Skeletal muscle tissue (tissue), 4 donors: Measurements from ENCODE around the gene C1orf53. TPM values are rescaled to one million over a fixed set of nuclear protein-coding genes. Genes with fewer than 3 reads are reported as not detected.
"Not testable (repeated sequence)": the region's sequence is repeated elsewhere in the genome, so short reads cannot be mapped to it uniquely, and the experiment has no call there.

ENCODE experiments used
- H3K27ac ChIP-seq: one replicate; pipeline ENCODE4 v1.7.0; 2013; ENCODE audit warnings: mild to moderate bottlenecking, low read depth, low read length, inconsistent platforms
- H3K27me3 ChIP-seq, 3 donors: one replicate each; pipeline ENCODE4 v1.7.0; 2013; ENCODE audit warnings: low read length in 3 of 3; ENCODE audit not compliant: control insufficient read depth in 3 of 3, insufficient read depth in 3 of 3
- H3K36me3 ChIP-seq, 3 donors: one replicate each; pipeline ENCODE4 v1.7.0; 2013; ENCODE audit warnings: low read length in 3 of 3; ENCODE audit not compliant: control insufficient read depth in 3 of 3, insufficient read depth in 3 of 3
- H3K4me1 ChIP-seq, 3 donors: one replicate each; pipeline ENCODE4 v1.7.0; 2013; ENCODE audit warnings: low read length in 3 of 3, mild to moderate bottlenecking in 3 of 3; ENCODE audit not compliant: control insufficient read depth in 3 of 3, insufficient read depth in 3 of 3
- H3K4me3 ChIP-seq, 3 donors: one replicate each; pipeline ENCODE4 v1.7.0; 2013; ENCODE audit warnings: low read length in 3 of 3
- H3K9ac ChIP-seq, 3 donors: one replicate each; pipeline ENCODE4 v1.7.0; 2013; ENCODE audit warnings: low read length in 3 of 3, mild to moderate bottlenecking in 3 of 3, moderate library complexity in 2 of 3, low read depth in 1 of 3
- H3K9me3 ChIP-seq, 3 donors: one replicate each; pipeline ENCODE4 v1.7.0; 2013; ENCODE audit warnings: low read length in 3 of 3; ENCODE audit not compliant: control insufficient read depth in 3 of 3
- total RNA-seq: library from RNA; depleted of rRNA; stranded (reverse); fragments of >200 nt; gene quantifications from one replicate; pipeline ENCODE4 v1.2.3, GENCODE V29; 2014
- donor health status: Osteomylitis.

Gene C1orf53
- not detected for total RNA-seq

DNA sequence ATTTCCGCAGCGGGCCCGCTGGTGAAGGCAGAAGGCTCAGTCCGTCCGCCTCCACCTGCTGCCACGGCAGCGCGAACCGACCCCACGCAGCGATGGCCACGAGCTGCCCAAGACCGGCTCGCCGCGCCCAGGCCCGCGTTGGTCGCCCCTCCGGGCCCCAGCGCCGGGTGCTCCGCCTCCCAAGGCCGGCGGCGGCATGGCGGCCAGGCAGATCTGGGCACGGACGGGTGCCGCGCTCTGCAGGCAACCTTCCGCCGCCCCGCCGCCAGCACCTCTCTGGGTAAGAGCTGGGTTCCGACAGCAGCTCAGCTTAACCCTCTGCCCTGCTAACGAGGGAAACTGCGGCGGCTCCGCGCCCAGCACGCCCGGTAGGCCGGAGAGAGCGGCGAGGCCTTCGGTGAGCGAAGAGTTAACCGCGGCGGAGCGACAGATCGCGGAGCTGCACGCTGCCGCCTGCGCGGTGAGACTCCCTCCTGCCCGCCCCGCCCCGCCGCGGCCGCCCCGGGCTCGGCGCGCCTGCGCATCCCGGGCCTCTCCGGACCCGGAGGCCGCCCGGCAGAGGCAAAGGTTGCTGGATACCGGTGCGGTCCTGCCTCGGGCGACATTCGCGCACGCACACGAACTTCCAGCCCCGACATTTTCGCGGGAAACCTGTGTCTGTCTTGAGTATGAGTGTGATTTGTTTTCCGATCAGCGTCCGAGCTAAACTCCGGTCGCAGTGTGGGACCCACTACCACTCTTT lies at the start of gene C1orf53:
Gene C1orf53 (plus strand): TSS at position 177 of the 742 bp plus-strand sequence. CDS start 20 bp downstream, at position 197.
- Histone ChIP-seq H3K9me3 (no peaks in the 10 kb centered on the region), H3K4me1 (peaks cover 0 to 11% (median 7%) of the 10 kb centered on the region in 3 donors), H3K9ac (peak within 1 kb of the TSS; percentile 86 to 98 (median 92)), H3K27ac (peak within 1 kb of the TSS; percentile 83), H3K27me3 (peaks cover 3 to 16% (median 4%) of the 10 kb centered on the region in 3 donors), H3K36me3 (no peaks in the 10 kb centered on the region), H3K4me3 (peak within 1 kb of the TSS; percentile 86 to 89 (median 89))

DNA sequence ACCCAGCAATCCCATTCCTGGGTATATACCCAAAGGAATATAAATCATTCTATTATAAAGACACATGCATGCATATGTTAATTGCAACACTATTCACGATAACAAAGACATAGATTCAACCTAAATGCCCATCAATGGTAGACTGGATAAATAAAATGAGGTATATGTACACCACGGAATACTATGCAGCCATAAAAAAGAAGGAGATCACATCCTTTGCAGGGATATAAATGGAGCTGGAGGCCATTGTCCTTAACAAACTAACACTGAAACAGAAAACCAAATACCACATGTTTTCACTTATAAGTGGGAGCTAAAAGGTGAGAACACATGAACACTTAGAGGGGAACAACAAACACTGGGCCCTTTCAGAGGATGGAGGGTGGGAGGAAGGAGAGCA lies 46.7 kb upstream of the C1orf53 start:
- not testable (repeated sequence) for H3K4me1 ChIP-seq, H3K27me3 ChIP-seq, H3K9me3 ChIP-seq, H3K27ac ChIP-seq, H3K36me3 ChIP-seq, H3K4me3 ChIP-seq, H3K9ac ChIP-seq

DNA sequence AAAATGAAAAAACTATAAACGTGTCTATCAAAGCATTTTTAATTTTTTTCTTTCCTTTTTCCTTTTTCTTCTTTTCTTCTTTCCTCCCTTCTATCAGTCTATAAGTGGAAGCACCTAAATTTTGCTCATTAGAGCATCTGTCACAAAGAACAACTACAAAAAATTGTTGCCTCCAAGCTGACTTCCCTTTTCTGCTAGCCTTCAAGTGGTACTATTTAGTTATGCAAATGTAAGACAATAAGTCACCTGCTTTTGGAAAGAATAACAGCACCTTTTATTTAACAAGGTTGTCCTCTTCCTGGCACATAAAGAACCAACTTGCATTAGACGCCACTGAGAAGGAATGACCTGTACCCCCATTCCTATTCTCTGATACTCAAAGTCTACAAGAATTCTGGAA lies 45.0 kb upstream of the C1orf53 start:
- no peak overlapping the region for H3K4me3 ChIP-seq
- H3K36me3 ChIP-seq: no peaks in the 10 kb centered on the region
- no peaks in the 10 kb centered on the region for H3K27me3 ChIP-seq
- no peaks in the 10 kb centered on the region for H3K4me1 ChIP-seq
- no peak overlapping the region for H3K27ac ChIP-seq
- no peak overlapping the region for H3K9ac ChIP-seq
- H3K9me3 ChIP-seq: no peaks in the 10 kb centered on the region

DNA sequence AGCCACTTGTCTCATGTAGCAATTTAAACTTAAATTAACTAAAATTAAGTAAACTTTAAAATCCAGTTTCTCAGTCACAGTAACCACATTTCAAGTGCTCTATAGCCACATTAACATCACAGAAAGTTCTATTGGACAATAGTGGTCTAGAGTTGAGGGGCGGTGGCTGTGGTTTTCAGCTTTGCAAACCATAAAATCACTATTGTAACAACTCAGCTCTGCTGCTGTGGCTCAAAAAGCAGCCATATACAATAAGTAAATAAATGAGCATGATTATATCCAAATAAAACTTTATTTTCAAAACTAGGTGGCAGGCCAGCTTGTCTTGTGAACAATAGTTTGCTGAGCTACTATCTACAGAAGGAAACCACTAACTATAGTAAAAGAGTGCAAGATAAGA lies 43.4 kb upstream of the C1orf53 start:
- Histone ChIP-seq H3K9ac (no peak overlapping the region), H3K27me3 (no peaks in the 10 kb centered on the region), H3K27ac (no peak overlapping the region), H3K9me3 (no peaks in the 10 kb centered on the region), H3K36me3 (no peaks in the 10 kb centered on the region), H3K4me1 (no peaks in the 10 kb centered on the region), H3K4me3 (no peak overlapping the region)

DNA sequence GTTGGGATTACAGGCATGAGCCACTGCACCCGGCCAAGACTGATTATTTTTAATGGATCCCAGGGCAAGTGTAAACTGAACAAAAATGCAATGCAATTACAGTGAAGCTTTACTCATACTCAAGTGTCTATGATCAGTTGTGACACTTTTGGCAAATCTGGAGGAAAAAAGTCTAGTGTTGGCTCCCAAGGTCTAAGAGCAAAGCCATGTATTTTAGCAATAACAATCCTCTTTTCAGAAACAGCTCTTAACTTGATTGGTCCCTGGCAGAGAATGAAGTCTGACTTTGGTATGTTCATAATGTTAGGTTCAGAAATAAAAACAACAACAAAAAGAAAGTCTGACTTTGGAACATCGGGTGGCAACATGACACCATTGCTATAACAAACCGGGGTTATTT lies 40.2 kb upstream of the C1orf53 start:
- H3K4me1 ChIP-seq: no peaks in the 10 kb centered on the region
- H3K36me3 ChIP-seq: no peaks in the 10 kb centered on the region
- H3K4me3 ChIP-seq: no peak overlapping the region
- no peak overlapping the region for H3K27ac ChIP-seq
- no peaks in the 10 kb centered on the region for H3K9me3 ChIP-seq
- no peak overlapping the region for H3K9ac ChIP-seq
- no peaks in the 10 kb centered on the region for H3K27me3 ChIP-seq

DNA sequence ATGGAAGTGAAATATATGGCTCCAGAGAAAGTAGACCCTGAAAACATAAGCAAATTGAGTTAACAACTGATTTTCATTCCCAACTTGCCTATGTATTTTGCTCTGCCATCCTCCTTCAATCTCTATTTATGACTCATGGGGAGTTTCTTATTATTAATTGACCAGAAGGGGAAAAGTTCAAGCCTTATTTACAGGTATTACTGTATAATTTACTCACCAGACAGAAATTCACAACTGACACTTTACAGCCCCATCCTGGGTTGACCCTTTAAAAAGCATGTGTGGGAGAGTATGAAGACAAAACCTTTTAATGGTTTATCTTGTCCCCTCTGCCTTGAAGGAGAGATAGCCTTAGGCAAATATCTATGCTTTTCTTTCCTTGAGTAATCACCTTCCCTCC lies 39.8 kb upstream of the C1orf53 start:
- Histone ChIP-seq H3K27ac (no peak overlapping the region), H3K4me1 (no peaks in the 10 kb centered on the region), H3K36me3 (no peaks in the 10 kb centered on the region), H3K4me3 (no peak overlapping the region), H3K9ac (no peak overlapping the region), H3K9me3 (no peaks in the 10 kb centered on the region), H3K27me3 (no peaks in the 10 kb centered on the region)

DNA sequence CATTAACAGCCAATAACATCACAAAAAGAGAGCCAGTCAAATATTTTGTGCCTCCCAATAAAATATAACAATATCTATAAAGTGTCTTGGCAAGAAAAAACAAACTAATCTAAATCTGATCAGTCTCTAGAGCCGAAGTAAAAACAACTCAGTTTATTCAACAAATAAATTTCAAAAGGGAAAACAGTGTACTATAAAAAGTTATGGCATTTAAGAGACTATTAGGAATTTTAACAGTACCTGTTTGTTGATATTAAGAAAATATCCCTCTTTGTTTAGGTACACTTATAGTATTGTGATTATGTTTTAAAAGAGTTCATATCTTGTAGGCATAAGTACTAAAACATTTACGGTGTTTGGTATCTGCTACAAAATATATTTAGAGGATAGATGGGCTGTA lies 36.6 kb upstream of the C1orf53 start:
- Histone ChIP-seq H3K4me1 (no peaks in the 10 kb centered on the region), H3K9ac (no peak overlapping the region), H3K9me3 (no peaks in the 10 kb centered on the region), H3K27ac (no peak overlapping the region), H3K36me3 (no peaks in the 10 kb centered on the region), H3K27me3 (no peaks in the 10 kb centered on the region), H3K4me3 (no peak overlapping the region)

DNA sequence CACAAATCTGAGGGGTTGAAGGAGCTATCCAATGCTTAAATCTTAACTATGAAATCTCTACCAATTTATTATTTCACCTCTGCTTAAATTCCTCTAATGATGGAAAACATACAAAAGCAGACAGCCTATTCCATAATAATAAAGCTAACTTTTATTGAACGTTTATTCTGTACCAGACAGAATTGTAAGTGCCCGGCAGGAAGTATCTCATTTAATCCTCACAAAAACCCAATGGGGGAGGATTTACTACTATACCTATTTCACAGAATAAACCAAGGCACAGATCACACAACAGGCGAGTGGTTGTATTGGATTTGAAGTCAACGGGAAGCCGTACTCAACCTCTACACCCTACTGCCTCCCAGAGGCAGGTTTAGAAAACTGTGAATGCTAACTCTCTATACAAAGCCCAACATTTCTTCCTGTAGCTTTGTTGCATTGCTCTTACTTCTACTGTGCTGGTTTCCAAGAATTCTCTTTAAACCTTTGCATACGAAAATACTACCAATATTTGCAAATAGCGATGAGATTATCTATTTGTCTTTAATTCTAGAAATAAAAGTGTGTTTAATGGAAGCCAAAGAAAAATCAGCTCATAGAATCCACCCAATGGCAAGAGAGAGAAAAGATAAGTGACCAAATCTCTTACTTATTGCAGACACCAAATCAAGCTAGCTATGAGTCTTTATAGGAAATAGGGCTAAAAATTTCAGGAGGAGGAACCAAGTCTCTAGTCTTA lies 33.5 kb upstream of the C1orf53 start:
- Histone ChIP-seq H3K27ac (no peak overlapping the region), H3K27me3 (no peaks in the 10 kb centered on the region), H3K9me3 (no peaks in the 10 kb centered on the region), H3K4me3 (no peak overlapping the region), H3K36me3 (no peaks in the 10 kb centered on the region), H3K9ac (no peak overlapping the region), H3K4me1 (no peaks in the 10 kb centered on the region)

DNA sequence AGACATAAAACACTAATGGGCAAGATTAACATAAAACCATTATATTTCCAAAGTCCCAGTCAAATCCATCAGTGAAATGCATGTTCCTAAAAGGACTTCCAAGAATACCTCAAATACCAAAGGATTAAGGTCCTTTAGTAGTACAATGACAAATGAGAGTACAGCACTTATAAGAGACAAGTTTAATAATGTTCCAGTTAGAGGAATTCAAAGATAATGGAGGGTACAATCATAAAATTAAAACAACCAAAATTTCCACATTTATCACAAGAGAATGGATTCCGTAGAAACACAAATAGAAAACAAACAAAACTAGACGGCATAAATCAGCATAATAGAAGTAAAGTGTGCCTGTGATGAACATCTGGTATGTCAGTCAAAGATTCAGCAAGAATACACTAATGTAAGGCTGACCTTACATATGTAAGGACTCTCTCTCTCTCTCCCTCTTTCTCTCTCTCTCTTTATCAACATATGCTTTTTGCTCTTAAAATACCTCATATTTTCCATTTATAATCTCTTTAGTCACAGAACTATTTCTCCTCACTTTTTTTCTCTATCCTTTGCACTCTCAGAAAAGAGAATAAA lies 32.8 kb upstream of the C1orf53 start:
- no peak overlapping the region for H3K27ac ChIP-seq
- no peaks in the 10 kb centered on the region for H3K27me3 ChIP-seq
- H3K9me3 ChIP-seq: no peaks in the 10 kb centered on the region
- H3K36me3 ChIP-seq: no peaks in the 10 kb centered on the region
- H3K4me3 ChIP-seq: no peak overlapping the region
- no peak overlapping the region for H3K9ac ChIP-seq
- no peaks in the 10 kb centered on the region for H3K4me1 ChIP-seq

DNA sequence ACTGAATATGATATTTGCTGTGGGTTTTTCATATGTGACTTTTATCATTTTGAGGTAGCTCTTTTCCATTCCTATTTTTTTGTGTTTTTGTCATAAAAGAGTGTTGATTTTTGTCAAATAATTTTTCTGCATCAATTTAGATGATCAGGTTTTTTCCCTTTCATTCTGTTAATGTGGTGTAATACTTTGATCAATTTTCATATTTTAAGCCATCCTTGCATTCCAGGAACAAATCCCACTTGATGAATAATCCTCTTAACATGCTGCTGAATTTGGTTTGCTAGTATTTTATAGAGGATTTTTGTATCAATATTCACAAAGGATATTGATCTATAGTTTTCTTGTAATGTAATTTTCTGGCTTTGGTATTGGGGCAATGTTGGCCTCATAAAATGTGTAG lies 25.5 kb upstream of the C1orf53 start:
- no peak overlapping the region for H3K9ac ChIP-seq
- H3K27me3 ChIP-seq: no peaks in the 10 kb centered on the region
- H3K4me3 ChIP-seq: no peak overlapping the region
- H3K36me3 ChIP-seq: no peaks in the 10 kb centered on the region
- no peaks in the 10 kb centered on the region for H3K4me1 ChIP-seq
- no peak overlapping the region for H3K27ac ChIP-seq
- peaks cover 0 to 2% (median 0%) of the 10 kb centered on the region in 3 donors for H3K9me3 ChIP-seq
